Heart right ventricle (tissue), 16 donors: Measurements from ENCODE around the gene SCN5A. TPM values are rescaled to one million over a fixed set of nuclear protein-coding genes. Genes with fewer than 3 reads are reported as not detected.

Experiments
- ATAC-seq, 8 donors: fragments of 200-7000 bp; cut with Tn5 transposase; one replicate each; pipeline ENCODE4 v1.9.1; 2020; ENCODE audit warnings: mild to moderate bottlenecking in 8 of 8, moderate library complexity in 8 of 8, moderate number of reproducible peaks in 1 of 8
- DNase-seq, 2 donors: peaks; one replicate each; pipeline ENCODE4 v3.0.0-alpha.2; 2020
- H3K27ac ChIP-seq, 10 donors: fragments of 200-600 bp; sonication (generic) in 2 of 10; one replicate each; pipeline versions ENCODE4 v1.5.0 to v1.8.0; 2020 to 2022; ENCODE audit warnings: mild to moderate bottlenecking in 3 of 10
- H3K27me3 ChIP-seq, 7 donors: fragments of 200-600 bp; one replicate each; pipeline ENCODE4 v1.8.0; 2021 to 2022; ENCODE audit warnings: mild to moderate bottlenecking in 2 of 7
- H3K36me3 ChIP-seq, 9 donors: fragments of 200-600 bp; sonication (generic) in 1 of 9; one replicate each; pipeline versions ENCODE4 v1.5.0 to v1.8.0; 2020 to 2022; ENCODE audit warnings: mild to moderate bottlenecking in 2 of 9
- H3K4me1 ChIP-seq, 9 donors: fragments of 200-600 bp; sonication (generic) in 1 of 9; one replicate each; pipeline versions ENCODE4 v1.5.0 to v1.8.0; 2020 to 2022; ENCODE audit warnings: mild to moderate bottlenecking in 4 of 9
- H3K4me3 ChIP-seq, 10 donors: fragments of 200-600 bp; sonication (generic) in 2 of 10; one replicate each; pipeline versions ENCODE4 v1.5.0 to v1.8.0; 2020 to 2022; ENCODE audit warnings: mild to moderate bottlenecking in 7 of 10, moderate library complexity in 2 of 10
- H3K9me3 ChIP-seq, 11 donors: fragments of 200-600 bp in 10 of 11; sonication (generic) in 2 of 11; one replicate each; pipeline versions ENCODE4 v1.5.0 to v1.8.0; 2013 to 2022; ENCODE audit warnings: mild to moderate bottlenecking in 2 of 11, control low read depth in 1 of 11, moderate library complexity in 1 of 11
- CTCF ChIP-seq, 9 donors: fragments of 200-600 bp; sonication (generic) in 2 of 9; IDR thresholded peaks; one replicate each; pipeline versions ENCODE4 v1.5.0 to v1.8.0; 2021 to 2022; ENCODE audit warnings: antibody characterized with exemption in 9 of 9, mild to moderate bottlenecking in 5 of 9, moderate library complexity in 1 of 9
- WGBS, 2 donors: extraction: QIAGEN DNeasy Blood & Tissue Kit; methylation state at CpG; one replicate each; pipeline ENCODE4 v1.1.7; 2013; ENCODE audit warnings: inconsistent platforms in 1 of 2; 5-methylcytosine and 5-hydroxymethylcytosine counted together
- intact Hi-C, 10 donors: fragments of 100-400 bp; cut with DNase I; formaldehyde crosslinking; loops; one replicate each; pipeline versions ENCODE4 v1.11.1 to v1.14.2; 2022
- polyA plus RNA-seq, 2 donors: library from polyadenylated mRNA; stranded (reverse); fragments of 200-250 nt; gene quantifications; one replicate each; pipeline ENCODE4 v1.2.3, GENCODE V29; 2013
- total RNA-seq, 10 donors: library from RNA; stranded (reverse); fragmentation: NEBNext Ultra II Directional in 3 of 10; extraction: Animal tissue kit (Norgen Biotek cat#: 25700) in 3 of 10; gene quantifications; one replicate each; pipeline versions ENCODE4 v1.2.1 to v1.2.4, GENCODE V29; 2021 to 2023
- donor health status: Arrhythmogenic right ventricular cardiomyopathy.
- donor health status: ischemic (EF 13 %, LVEDD 7.1; RV severe dilation, severe dysfunction).
- donor health status: healthy with polysubstance abuse.
- donor health status: DM: no; HTN: yes; CAD: no.
- donor health status: DM: no; HTN: no; CAD: no.
- donor health status: ischemic (EF 25% LVEDD 6.9; RV normal size, moderate dysfunction).
- donor health status: ischemic (EF 25% LVEDD 5.7; RV mildly dilated, moderate dysfunction).
- donor health status: healthy.
- donor health status: DM: yes; HTN: yes; CAD: no.
- donor health status: Ischemic cardiomyopathy.
- donor health status: ischemic (EF 35%, LVEDD 5.7; RV mildly dilated, moderate dysfunction).
- donor health status: nonischemic (EF 11% LVEDD 7.7; RV severe dilation, severe dysfunction).
- donor health status: DM: yes; HTN: yes; CAD: no.
- donor health status: PGD.
- donor health status: ischemic (EF 29% LVEDD 5.4; RV normal size, mild dysfunction).
- donor health status: nonischemic (EF 23%, LVEDD 6.1; RV moderate dilation, normal function).

SCN5A gene
- total and polyA plus RNA-seq, 12 donors: 29.9 to 254 (median 177) TPM

GRCh38 chr3:38511546-38511945, 137.9 kb downstream of the SCN5A start:
- no peak for ATAC-seq
- intact Hi-C loops: no loop called here

DNA sequence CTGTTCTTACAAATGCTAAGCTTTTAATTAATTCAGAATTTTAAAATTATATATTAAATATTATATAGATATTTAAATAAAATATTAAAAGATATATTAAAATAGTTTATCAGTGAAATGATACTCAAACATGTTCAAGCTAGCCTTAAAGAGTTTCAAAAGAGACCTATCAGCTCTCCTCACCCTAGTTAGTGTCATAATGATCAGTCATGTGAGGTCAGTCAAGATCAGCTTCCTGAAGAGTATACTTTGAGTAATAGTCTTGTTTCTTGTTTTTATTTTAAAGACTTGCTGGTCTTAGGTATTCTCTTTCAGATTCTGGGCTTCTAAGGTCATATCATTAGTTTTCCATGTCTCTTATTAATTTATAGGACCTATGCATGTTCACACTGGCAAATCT, 138.9 kb downstream of the SCN5A start:
- peaks cover 0 to 100% (median 30%) of the 10 kb centered on the region in 9 donors for H3K36me3 ChIP-seq
- no peaks in the 10 kb centered on the region for H3K27me3 ChIP-seq
- intact Hi-C loops: no loop called here
- TF ChIP-seq CTCF (IDR thresholded peaks at IDR 0.05): no peak
- no peak for DNase-seq
- H3K4me3 ChIP-seq: no peak overlapping the region
- no peak overlapping the region for H3K27ac ChIP-seq
- ATAC-seq: no peak
- H3K4me1 ChIP-seq: peaks cover 0 to under 1% (median 0%) of the 10 kb centered on the region in 9 donors
- H3K9me3 ChIP-seq: no peaks in the 10 kb centered on the region

More at GRCh38 chr3:38511546-38511945, 137.9 kb downstream of the SCN5A start:
- no peaks in the 10 kb centered on the region for H3K4me1 ChIP-seq
- H3K36me3 ChIP-seq: peaks cover 0 to 100% (median 28%) of the 10 kb centered on the region in 9 donors
- H3K27me3 ChIP-seq: no peaks in the 10 kb centered on the region
- H3K9me3 ChIP-seq: peaks cover 0 to 3% (median 0%) of the 10 kb centered on the region in 11 donors
- no peak overlapping the region for H3K27ac ChIP-seq
- DNase-seq: no peak
- no peak overlapping the region for H3K4me3 ChIP-seq
- 84 to 90% methylated on average over 3 of the region's 3 CpGs for WGBS, 2 donors
- no peak for TF ChIP-seq CTCF (IDR thresholded peaks at IDR 0.05)

- peaks cover 0 to 6% (median 0%) of the 10 kb centered on the region in 9 donors for H3K4me1 ChIP-seq
- intact Hi-C loops: no loop called here
- WGBS, 2 donors: 89 to 94% methylated on average over 2 of the region's 2 CpGs
- TF ChIP-seq CTCF (IDR thresholded peaks at IDR 0.05): no peak
- no peak for DNase-seq
- no peak for ATAC-seq
- H3K27ac ChIP-seq: no peak overlapping the region
- H3K4me3 ChIP-seq: no peak overlapping the region
- H3K9me3 ChIP-seq: no peaks in the 10 kb centered on the region
- H3K36me3 ChIP-seq: peaks cover 0 to 100% (median 30%) of the 10 kb centered on the region in 9 donors
- H3K27me3 ChIP-seq: no peaks in the 10 kb centered on the region
Measured at GRCh38 chr3:38509732-38510131, 139.8 kb downstream of the SCN5A start.

GRCh38 chr3:38507120-38507519, 142.4 kb downstream of the SCN5A start:
- peaks cover 0 to 6% (median 0%) of the 10 kb centered on the region in 9 donors for H3K4me1 ChIP-seq

More at GRCh38 chr3:38507120-38507519, 142.4 kb downstream of the SCN5A start:
- no peaks in the 10 kb centered on the region for H3K27me3 ChIP-seq
- ATAC-seq (no peak), DNase-seq (no peak)
- WGBS, 2 donors: 91 to 93% methylated on average over 2 of the region's 2 CpGs
- intact Hi-C loops: no loop called here
- no peaks in the 10 kb centered on the region for H3K9me3 ChIP-seq
- peaks cover 0 to 100% (median 33%) of the 10 kb centered on the region in 9 donors for H3K36me3 ChIP-seq
- no peak overlapping the region for H3K4me3 ChIP-seq
- no peak for TF ChIP-seq CTCF (IDR thresholded peaks at IDR 0.05)
- H3K27ac ChIP-seq: no peak overlapping the region
